Measurements from ENCODE around the gene GET4. TPM values are rescaled to one million over a fixed set of nuclear protein-coding genes. Genes with fewer than 3 reads are reported as not detected.
"Not testable (repeated sequence)": the region's sequence is repeated elsewhere in the genome, so short reads cannot be mapped to it uniquely, and the experiment has no call there.

Gene GET4
- total RNA-seq, 3 donors from 2014 or later (not counting 1 experiment from before 2014, with no cell fraction given): 69.3 to 81.6 (median 73.2) TPM

DNA sequence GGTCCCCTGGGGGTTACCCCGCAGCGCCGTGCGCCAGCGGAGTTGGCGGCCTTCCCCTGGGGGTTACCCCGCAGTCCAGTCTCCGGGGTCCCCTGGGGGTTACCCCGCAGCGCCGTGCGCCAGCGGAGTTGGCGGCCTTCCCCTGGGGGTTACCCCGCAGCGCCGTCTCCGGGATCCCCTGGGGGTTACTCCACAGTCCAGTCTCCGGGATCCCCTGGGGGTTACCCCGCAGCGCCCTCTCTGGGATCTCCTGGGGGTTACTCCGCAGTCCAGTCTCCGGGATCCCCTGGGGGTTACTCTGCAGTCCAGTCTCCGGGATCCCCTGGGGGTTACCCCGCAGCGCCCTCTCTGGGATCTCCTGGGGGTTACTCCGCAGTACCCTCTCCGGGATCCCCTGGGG, 28.6 kb upstream of the GET4 start:
- H3K9me3 Mint-ChIP-seq; H3K27ac ChIP-seq (ENCODE audit: low read length); H3K27me3 Mint-ChIP-seq (ENCODE audit: low read depth in 2 of 2); H3K27me3 ChIP-seq (ENCODE audit: control insufficient read depth, insufficient read depth, low read length); H3K4me1 ChIP-seq (ENCODE audit: control insufficient read depth, insufficient read depth, low read length); H3K9me3 ChIP-seq (ENCODE audit: control insufficient read depth, insufficient read depth, low read length); ATAC-seq; H3K4me3 ChIP-seq (ENCODE audit: low read length); H3K36me3 Mint-ChIP-seq; DNase-seq; H3K4me3 Mint-ChIP-seq; H3K4me1 Mint-ChIP-seq; H3K27ac Mint-ChIP-seq; intact Hi-C loops (cut with micrococcal nuclease): not testable (repeated sequence)
- H3K36me3 ChIP-seq (ENCODE audit: control insufficient read depth, insufficient read depth, low read length): peaks cover 31% of the 10 kb centered on the region
- WGBS (ENCODE audit: insufficient coverage): 95% methylated on average over 20 of the region's 28 CpGs

DNA sequence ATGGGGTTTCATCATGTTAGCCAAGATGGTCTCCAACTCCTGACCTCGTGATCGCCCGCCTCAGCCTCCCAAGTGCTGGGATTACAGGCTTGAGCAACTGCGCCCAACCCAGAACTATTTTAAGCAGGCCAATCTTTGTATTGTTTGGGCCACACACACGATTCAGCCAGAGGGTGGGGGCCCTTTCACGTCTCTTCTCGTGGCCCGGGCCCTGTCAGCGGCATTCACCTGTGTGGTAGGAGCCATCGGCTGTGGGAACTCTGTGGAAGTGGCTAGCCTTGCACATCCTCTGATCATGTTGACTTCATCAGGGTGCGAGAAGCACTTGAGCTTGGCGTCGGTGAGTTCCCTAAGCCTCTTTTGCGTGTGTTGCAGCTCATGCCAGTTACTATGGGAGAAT, 27.2 kb upstream of the GET4 start:
- Histone ChIP-seq H3K27me3 (ENCODE audit: control insufficient read depth, insufficient read depth, low read length) (no peaks in the 10 kb centered on the region), H3K9me3 (ENCODE audit: control insufficient read depth, insufficient read depth, low read length) (no peaks in the 10 kb centered on the region), H3K4me1 (ENCODE audit: control insufficient read depth, insufficient read depth, low read length) (no peaks in the 10 kb centered on the region), H3K4me3 (ENCODE audit: low read length) (no peak overlapping the region), H3K36me3 (ENCODE audit: control insufficient read depth, insufficient read depth, low read length) (peaks cover 33% of the 10 kb centered on the region), H3K27ac (ENCODE audit: low read length) (no peak overlapping the region)
- no peak for ATAC-seq
- WGBS (ENCODE audit: insufficient coverage): 93% methylated on average over 14 of the region's 14 CpGs
- Mint-ChIP-seq H3K4me1 (no peaks in the 10 kb centered on the region), H3K36me3 (no peaks in the 10 kb centered on the region), H3K4me3 (no peak overlapping the region), H3K27ac (no peak overlapping the region), H3K9me3 (no peaks in the 10 kb centered on the region), H3K27me3 (ENCODE audit: low read depth in 2 of 2) (no peaks in the 10 kb centered on the region)
- TF ChIP-seq, protein P1, sequence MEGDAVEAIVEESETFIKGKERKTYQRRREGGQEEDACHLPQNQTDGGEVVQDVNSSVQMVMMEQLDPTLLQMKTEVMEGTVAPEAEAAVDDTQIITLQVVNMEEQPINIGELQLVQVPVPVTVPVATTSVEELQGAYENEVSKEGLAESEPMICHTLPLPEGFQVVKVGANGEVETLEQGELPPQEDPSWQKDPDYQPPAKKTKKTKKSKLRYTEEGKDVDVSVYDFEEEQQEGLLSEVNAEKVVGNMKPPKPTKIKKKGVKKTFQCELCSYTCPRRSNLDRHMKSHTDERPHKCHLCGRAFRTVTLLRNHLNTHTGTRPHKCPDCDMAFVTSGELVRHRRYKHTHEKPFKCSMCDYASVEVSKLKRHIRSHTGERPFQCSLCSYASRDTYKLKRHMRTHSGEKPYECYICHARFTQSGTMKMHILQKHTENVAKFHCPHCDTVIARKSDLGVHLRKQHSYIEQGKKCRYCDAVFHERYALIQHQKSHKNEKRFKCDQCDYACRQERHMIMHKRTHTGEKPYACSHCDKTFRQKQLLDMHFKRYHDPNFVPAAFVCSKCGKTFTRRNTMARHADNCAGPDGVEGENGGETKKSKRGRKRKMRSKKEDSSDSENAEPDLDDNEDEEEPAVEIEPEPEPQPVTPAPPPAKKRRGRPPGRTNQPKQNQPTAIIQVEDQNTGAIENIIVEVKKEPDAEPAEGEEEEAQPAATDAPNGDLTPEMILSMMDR (IDR thresholded peaks at IDR 0.05): no peak
- intact Hi-C loops (cut with micrococcal nuclease): no loop called here
- DNase-seq: no peak

DNA sequence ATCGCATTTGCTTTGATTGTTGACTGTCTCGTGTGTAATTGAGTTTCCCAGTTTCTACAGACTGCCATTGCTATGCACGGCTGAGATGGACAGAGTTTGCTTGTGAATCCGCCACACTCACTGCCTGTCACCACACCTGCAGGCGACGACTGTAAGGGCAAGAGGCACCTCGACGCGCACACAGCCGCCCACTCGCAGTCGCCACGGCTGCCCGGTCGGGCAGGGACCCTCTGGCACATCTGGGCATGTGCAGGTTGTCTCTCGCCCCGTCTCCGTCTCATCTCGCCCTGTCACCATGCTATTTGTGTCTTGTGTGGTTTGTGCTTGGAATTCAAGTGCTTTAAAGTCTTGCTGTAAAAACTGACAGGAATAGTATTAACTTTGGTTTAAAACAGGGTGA, 26.6 kb upstream of the GET4 start:
- H3K36me3 ChIP-seq (ENCODE audit: control insufficient read depth, insufficient read depth, low read length): peaks cover 36% of the 10 kb centered on the region
- Mint-ChIP-seq H3K4me1 (no peaks in the 10 kb centered on the region), H3K27ac (no peak overlapping the region), H3K4me3 (no peak overlapping the region), H3K27me3 (ENCODE audit: low read depth in 2 of 2) (no peaks in the 10 kb centered on the region), H3K9me3 (no peaks in the 10 kb centered on the region), H3K36me3 (no peaks in the 10 kb centered on the region)
- H3K27ac ChIP-seq (ENCODE audit: low read length): no peak overlapping the region
- H3K27me3 ChIP-seq (ENCODE audit: control insufficient read depth, insufficient read depth, low read length): no peaks in the 10 kb centered on the region
- DNase-seq: no peak
- intact Hi-C loops (cut with micrococcal nuclease): no loop called here
- H3K4me3 ChIP-seq (ENCODE audit: low read length): no peak overlapping the region
- no peaks in the 10 kb centered on the region for H3K4me1 ChIP-seq (ENCODE audit: control insufficient read depth, insufficient read depth, low read length)
- ATAC-seq: no peak
- no peaks in the 10 kb centered on the region for H3K9me3 ChIP-seq (ENCODE audit: control insufficient read depth, insufficient read depth, low read length)
- 96% methylated on average over 19 of the region's 19 CpGs for WGBS (ENCODE audit: insufficient coverage)
- TF ChIP-seq, protein P1 (IDR thresholded peaks at IDR 0.05): no peak

DNA sequence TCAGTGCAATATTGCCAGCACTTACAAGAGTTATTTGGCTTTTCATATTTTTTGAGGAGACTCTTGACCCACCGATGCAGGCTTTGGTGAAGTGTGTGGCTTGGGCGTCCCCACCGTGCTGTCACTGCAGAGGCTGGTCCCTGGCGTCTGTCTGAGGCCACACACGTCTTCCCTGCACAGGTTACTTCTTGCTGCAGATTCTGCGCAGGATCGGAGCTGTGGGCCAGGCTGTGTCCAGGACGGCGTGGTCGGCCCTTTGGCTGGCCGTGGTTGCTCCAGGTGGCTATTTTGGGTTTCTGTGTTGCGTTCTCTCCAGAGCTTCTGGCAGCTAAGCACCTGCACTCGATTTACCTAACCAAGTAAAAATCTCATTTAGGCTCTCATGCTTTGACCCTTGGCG, 25.1 kb upstream of the GET4 start:
- H3K27me3 ChIP-seq (ENCODE audit: control insufficient read depth, insufficient read depth, low read length): no peaks in the 10 kb centered on the region
- H3K27ac Mint-ChIP-seq: no peak overlapping the region
- H3K36me3 Mint-ChIP-seq: no peaks in the 10 kb centered on the region
- H3K4me1 ChIP-seq (ENCODE audit: control insufficient read depth, insufficient read depth, low read length): no peaks in the 10 kb centered on the region
- no peak for ATAC-seq
- no peak overlapping the region for H3K4me3 Mint-ChIP-seq
- intact Hi-C loops (cut with micrococcal nuclease): no loop called here
- WGBS (ENCODE audit: insufficient coverage): 93% methylated on average over 14 of the region's 14 CpGs
- TF ChIP-seq, protein P1 (IDR thresholded peaks at IDR 0.05): no peak
- H3K27me3 Mint-ChIP-seq (ENCODE audit: low read depth in 2 of 2): no peaks in the 10 kb centered on the region
- no peak overlapping the region for H3K4me3 ChIP-seq (ENCODE audit: low read length)
- H3K27ac ChIP-seq (ENCODE audit: low read length): no peak overlapping the region
- no peak for DNase-seq
- H3K4me1 Mint-ChIP-seq: no peaks in the 10 kb centered on the region
- H3K9me3 ChIP-seq (ENCODE audit: control insufficient read depth, insufficient read depth, low read length): no peaks in the 10 kb centered on the region
- H3K9me3 Mint-ChIP-seq: no peaks in the 10 kb centered on the region
- peaks cover 36% of the 10 kb centered on the region for H3K36me3 ChIP-seq (ENCODE audit: control insufficient read depth, insufficient read depth, low read length)

All from natural killer cell (primary cell).